Nephron progenitor cell (in vitro differentiated cells): ENCODE data around the gene TDP2.
"Not testable (repeated sequence)": the region's sequence is repeated elsewhere in the genome, so short reads cannot be mapped to it uniquely, and the experiment has no call there.

Source experiments
- DNase-seq: peaks from one replicate; pipeline ENCODE4 v3.0.0; 2021
- H3K27ac Mint-ChIP-seq: 2 replicates; pipeline ENCODE4 v1.8.0; 2021; ENCODE audit warnings: mild to moderate bottlenecking, moderate library complexity, mixed read lengths
- H3K27me3 Mint-ChIP-seq: 2 replicates; pipeline ENCODE4 v1.8.0; 2021; ENCODE audit warnings: mild to moderate bottlenecking, low read depth, mixed read lengths; ENCODE audit not compliant: poor library complexity
- H3K36me3 Mint-ChIP-seq: 2 replicates; pipeline ENCODE4 v1.8.0; 2021; ENCODE audit warnings: low read depth, mixed read lengths
- H3K4me1 Mint-ChIP-seq: 2 replicates; pipeline ENCODE4 v1.8.0; 2021; ENCODE audit warnings: mixed read lengths
- H3K4me3 Mint-ChIP-seq: 2 replicates; pipeline ENCODE4 v1.8.0; 2021; ENCODE audit warnings: mild to moderate bottlenecking, moderate library complexity, mixed read lengths
- H3K9me3 Mint-ChIP-seq: 2 replicates; pipeline ENCODE4 v1.8.0; 2021; ENCODE audit warnings: mild to moderate bottlenecking, moderate library complexity, mixed read lengths
- TF ChIP-seq, protein P1 (sequence below): fragments of 200-600 bp; sonication (generic); IDR thresholded peaks from 2 replicates; pipeline ENCODE4 v1.5.0; 2021; ENCODE audit warnings: antibody characterized with exemption

TDP2 gene

DNA sequence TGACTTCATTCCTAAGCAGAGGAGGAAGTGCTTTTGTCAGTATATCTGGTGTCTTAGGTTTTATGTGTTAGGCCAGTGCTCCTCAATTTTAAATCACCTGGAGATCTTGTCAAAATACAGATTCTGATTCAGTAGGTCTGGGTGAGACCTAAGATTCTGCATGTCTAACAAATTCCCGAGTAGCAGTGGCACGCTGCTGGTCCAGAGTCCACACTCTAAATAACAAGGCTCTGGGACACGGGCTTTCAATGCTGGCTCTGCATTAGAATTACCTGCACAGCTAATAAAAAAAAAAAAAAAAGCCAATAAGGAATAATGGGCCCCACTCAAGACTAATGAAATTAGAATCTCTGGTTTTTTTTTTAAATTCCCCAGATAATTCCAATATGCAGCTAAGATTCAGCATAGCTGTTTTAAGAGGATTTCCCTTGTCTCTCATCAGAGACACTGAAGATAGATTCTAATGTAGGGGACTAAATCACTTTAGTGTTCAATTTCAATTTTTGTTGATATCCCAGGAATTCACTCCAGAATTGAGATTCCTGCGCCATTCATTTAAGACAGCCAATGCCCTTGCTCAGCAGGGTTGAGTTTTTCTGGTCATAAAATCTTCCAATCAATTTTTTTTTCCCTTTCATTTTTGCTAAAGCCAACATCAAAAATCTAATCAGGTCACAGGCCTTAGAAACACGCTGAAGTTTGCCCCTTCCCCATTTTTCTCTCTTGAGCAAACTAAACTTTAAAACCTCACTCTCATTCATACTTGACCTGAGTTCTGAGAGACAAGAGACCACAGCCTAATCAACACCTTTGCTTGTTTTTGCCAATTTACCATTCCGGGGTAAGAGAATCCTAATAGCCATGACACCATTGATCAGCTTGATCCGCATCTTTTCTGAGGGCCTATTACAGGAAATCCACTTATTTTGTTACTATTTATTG is 2.4 kb downstream of the TDP2 start:
- TF ChIP-seq, protein P1, sequence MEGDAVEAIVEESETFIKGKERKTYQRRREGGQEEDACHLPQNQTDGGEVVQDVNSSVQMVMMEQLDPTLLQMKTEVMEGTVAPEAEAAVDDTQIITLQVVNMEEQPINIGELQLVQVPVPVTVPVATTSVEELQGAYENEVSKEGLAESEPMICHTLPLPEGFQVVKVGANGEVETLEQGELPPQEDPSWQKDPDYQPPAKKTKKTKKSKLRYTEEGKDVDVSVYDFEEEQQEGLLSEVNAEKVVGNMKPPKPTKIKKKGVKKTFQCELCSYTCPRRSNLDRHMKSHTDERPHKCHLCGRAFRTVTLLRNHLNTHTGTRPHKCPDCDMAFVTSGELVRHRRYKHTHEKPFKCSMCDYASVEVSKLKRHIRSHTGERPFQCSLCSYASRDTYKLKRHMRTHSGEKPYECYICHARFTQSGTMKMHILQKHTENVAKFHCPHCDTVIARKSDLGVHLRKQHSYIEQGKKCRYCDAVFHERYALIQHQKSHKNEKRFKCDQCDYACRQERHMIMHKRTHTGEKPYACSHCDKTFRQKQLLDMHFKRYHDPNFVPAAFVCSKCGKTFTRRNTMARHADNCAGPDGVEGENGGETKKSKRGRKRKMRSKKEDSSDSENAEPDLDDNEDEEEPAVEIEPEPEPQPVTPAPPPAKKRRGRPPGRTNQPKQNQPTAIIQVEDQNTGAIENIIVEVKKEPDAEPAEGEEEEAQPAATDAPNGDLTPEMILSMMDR = no peak
- DNase-seq = no peak
- H3K4me1 Mint-ChIP-seq = peaks cover 55% of the 10 kb centered on the region
- H3K9me3 Mint-ChIP-seq = peaks cover 21% of the 10 kb centered on the region
- peaks cover 62% of the 10 kb centered on the region for H3K36me3 Mint-ChIP-seq
- H3K4me3 Mint-ChIP-seq = peak overlapping the region; percentile 96
- no peak overlapping the region for H3K27ac Mint-ChIP-seq
- no peaks in the 10 kb centered on the region for H3K27me3 Mint-ChIP-seq

DNA sequence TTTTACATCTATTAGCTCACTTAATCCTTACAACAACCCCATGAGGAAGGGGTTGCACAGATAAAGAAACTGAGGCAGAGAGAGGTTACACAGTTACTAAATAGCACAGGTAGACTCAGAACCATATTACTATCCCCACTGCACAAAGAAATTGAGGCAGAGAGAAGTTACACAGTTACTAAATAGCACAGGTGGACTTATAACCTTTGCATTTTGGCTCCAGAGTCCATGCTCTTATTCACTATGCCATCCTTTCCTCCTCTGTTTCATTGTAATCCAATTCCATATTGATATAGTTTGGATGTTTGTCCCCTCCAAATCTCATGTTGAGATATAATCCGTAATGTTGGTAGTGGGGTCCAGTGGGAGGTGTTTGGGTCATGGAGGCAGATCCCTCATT is 3.5 kb downstream of the TDP2 start:
- H3K27ac Mint-ChIP-seq = no peak overlapping the region
- TF ChIP-seq, protein P1 = no peak
- H3K9me3 Mint-ChIP-seq = peaks cover 10% of the 10 kb centered on the region
- H3K36me3 Mint-ChIP-seq = peaks cover 62% of the 10 kb centered on the region
- H3K4me1 Mint-ChIP-seq = peaks cover 55% of the 10 kb centered on the region
- DNase-seq = no peak
- no peak overlapping the region for H3K4me3 Mint-ChIP-seq
- no peaks in the 10 kb centered on the region for H3K27me3 Mint-ChIP-seq

DNA sequence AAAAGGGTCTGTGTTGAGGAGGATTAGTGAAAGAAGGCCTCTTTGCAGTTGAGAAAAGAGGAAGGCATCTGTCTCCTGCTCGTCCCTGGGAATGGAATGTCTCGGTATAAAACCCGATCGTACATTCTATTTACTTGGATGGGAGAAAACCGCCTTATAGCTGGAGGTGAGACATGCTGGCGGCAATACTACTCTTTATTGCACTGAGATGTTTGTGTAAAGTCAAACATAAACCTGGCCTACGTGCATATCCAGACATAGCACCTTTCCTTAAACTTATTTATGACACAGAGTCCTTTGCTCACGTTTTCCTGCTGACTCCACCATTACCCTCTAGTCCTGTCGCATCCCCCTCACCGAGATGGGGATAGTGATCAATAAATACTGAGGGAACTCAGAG is 4.5 kb downstream of the TDP2 start:
- TF ChIP-seq, protein P1 = no peak
- Mint-ChIP-seq H3K27me3 (no peaks in the 10 kb centered on the region), H3K36me3 (peaks cover 66% of the 10 kb centered on the region), H3K9me3 (peaks cover 3% of the 10 kb centered on the region), H3K4me1 (peaks cover 51% of the 10 kb centered on the region), H3K4me3 (no peak overlapping the region), H3K27ac (no peak overlapping the region)
- DNase-seq = no peak

DNA sequence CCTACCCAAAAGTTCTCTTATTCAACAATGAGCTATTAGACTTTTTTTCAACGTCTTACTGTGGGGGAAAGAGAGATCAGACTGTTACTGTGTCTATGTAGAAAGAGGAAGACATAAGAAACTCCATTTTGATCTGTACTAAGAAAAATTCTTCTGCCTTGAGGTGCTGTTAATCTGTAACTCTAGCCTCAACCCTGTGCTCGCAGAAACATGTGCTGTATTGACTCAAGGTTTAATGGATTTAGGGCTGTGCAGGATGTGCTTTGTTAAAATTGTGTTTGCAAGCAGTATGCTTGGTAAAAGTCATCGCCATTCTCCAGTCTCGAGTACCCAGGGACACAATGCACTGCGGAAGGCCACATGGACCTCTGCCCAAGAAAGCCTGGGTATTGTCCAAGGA is 4.9 kb downstream of the TDP2 start:
- DNase-seq, H3K27ac Mint-ChIP-seq, H3K27me3 Mint-ChIP-seq, H3K9me3 Mint-ChIP-seq, H3K4me3 Mint-ChIP-seq: not testable (repeated sequence)
- Mint-ChIP-seq H3K4me1 (peaks cover 47% of the 10 kb centered on the region), H3K36me3 (peaks cover 68% of the 10 kb centered on the region)

DNA sequence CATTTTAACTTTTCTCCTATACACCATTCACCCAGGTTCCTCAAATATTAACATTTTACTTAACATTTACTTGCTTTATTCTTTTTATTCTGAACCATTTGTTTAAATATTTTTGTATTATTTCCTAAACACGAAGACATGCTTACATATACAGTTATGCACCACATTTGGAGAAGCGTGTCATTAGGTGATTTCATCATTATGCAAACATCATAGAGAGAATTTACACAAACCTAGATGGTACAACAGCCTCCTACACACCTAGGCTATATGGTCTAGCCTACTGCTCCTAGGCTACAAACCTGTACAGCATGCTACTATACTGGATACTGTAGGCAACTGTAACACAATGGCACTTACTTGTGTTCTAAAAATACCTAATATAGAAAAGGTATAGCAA is 6.6 kb downstream of the TDP2 start:
- Mint-ChIP-seq H3K27ac (no peak overlapping the region), H3K4me1 (peaks cover 38% of the 10 kb centered on the region), H3K36me3 (peaks cover 82% of the 10 kb centered on the region), H3K27me3 (no peaks in the 10 kb centered on the region), H3K9me3 (no peaks in the 10 kb centered on the region), H3K4me3 (no peak overlapping the region)
- TF ChIP-seq, protein P1 = no peak
- DNase-seq = no peak

DNA sequence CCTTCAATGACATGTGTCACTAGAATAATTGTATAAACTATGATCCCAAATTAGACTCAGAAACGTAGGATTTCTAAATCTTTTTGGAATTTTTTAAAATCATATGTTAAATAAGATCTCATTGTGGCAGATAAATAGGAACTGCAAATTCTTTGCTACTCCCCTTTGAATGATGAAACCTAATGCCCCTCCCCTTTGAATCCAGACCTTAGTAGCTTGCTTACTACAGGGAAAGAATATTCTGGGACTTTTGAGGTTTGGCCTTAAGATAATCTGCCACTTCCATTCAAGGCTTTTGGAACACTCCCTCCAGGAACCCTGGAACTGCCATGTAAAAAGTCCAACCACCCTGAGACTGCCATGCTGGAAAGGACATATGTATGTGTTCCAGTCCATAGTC is 7.1 kb downstream of the TDP2 start:
- peaks cover 33% of the 10 kb centered on the region for H3K4me1 Mint-ChIP-seq
- H3K27me3 Mint-ChIP-seq = no peaks in the 10 kb centered on the region
- H3K4me3 Mint-ChIP-seq = no peak overlapping the region
- H3K27ac Mint-ChIP-seq = no peak overlapping the region
- H3K36me3 Mint-ChIP-seq = peaks cover 78% of the 10 kb centered on the region
- H3K9me3 Mint-ChIP-seq = no peaks in the 10 kb centered on the region
- DNase-seq = no peak
- TF ChIP-seq, protein P1 = no peak
